PC-3 (cell line): ENCODE measurements around the gene TAT.
"Not testable (repeated sequence)": the region's sequence is repeated elsewhere in the genome, so short reads cannot be mapped to it uniquely, and the experiment has no call there.

Source experiments
- EZH2 ChIP-seq: fragments of 300-600 bp; sonication (generic); IDR thresholded peaks from one replicate; pipeline ENCODE4 v1.6.1; 2017; ENCODE audit warnings: antibody characterized with exemption, mild to moderate bottlenecking, low read length; ENCODE audit not compliant: unreplicated experiment
- EZH2phosphoT487 ChIP-seq: fragments of 300-600 bp; sonication (generic); IDR thresholded peaks from 2 replicates; pipeline ENCODE4 v1.6.1; 2018; ENCODE audit warnings: mild to moderate bottlenecking, antibody characterized with exemption, low read length, borderline replicate concordance
- TF ChIP-seq, protein P1 (sequence below): fragments of 300-600 bp; sonication (generic); conservative IDR thresholded peaks from 2 replicates; pipeline ENCODE4 v1.5.1; 2017; ENCODE audit warnings: antibody characterized with exemption, low read depth, mild to moderate bottlenecking, low read length

DNA sequence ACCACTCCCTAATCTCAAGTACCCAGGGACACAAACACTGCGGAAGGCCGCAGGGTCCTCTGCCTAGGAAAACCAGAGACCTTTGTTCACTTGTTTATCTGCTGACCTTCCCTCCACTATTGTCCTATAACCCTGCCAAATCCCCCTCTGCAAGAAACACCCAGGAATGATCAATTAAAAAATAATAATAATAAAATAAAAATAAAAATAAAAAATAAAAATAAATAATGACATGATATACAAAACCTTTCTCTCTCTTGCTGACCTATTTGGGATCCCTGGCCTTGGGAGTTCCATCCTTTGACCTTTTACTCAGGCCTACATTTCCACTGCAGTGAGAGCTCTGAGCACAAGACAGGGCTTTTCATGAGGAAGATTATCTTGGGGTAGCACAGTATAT, 13.2 kb upstream of the TAT start:
- TF ChIP-seq, protein P1, sequence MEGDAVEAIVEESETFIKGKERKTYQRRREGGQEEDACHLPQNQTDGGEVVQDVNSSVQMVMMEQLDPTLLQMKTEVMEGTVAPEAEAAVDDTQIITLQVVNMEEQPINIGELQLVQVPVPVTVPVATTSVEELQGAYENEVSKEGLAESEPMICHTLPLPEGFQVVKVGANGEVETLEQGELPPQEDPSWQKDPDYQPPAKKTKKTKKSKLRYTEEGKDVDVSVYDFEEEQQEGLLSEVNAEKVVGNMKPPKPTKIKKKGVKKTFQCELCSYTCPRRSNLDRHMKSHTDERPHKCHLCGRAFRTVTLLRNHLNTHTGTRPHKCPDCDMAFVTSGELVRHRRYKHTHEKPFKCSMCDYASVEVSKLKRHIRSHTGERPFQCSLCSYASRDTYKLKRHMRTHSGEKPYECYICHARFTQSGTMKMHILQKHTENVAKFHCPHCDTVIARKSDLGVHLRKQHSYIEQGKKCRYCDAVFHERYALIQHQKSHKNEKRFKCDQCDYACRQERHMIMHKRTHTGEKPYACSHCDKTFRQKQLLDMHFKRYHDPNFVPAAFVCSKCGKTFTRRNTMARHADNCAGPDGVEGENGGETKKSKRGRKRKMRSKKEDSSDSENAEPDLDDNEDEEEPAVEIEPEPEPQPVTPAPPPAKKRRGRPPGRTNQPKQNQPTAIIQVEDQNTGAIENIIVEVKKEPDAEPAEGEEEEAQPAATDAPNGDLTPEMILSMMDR, result not testable (repeated sequence)
- TF ChIP-seq EZH2, EZH2phosphoT487: not testable (repeated sequence)
